Measurements from ENCODE around the gene MRPL10.

MRPL10 gene

GRCh38 chr17:47816111-47816735 lies 15.1 kb downstream of the MRPL10 start:
- Histone ChIP-seq H3K9ac (ENCODE audit: low read length) (no peak overlapping the region), H3K79me2 (ENCODE audit: insufficient read depth, low read length) (peaks cover 9% of the 10 kb centered on the region; the same call in 1 of the 2 replicates), H3K4me2 (ENCODE audit: low read depth, low read length, poor library complexity, severe bottlenecking) (no peak overlapping the region), H3K9me3 (ENCODE audit: insufficient read depth, low read length) (no peaks in the 10 kb centered on the region), H3F3A (ENCODE audit: insufficient read depth) (no peaks in the 10 kb centered on the region), H4K20me1 (ENCODE audit: low read depth, low read length) (no peaks in the 10 kb centered on the region), H2AFZ (ENCODE audit: low read depth, low read length, severe bottlenecking) (no peak overlapping the region), H3K4me3 (ENCODE audit: insufficient read depth, low read length, poor library complexity, severe bottlenecking) (no peak overlapping the region), H3K27ac (ENCODE audit: low read depth, low read length) (no peak overlapping the region), H3K9me2 (replicated peaks; ENCODE audit: insufficient read depth, low read length) (no peaks in the 10 kb centered on the region), H3K36me3 (ENCODE audit: low read length) (no peaks in the 10 kb centered on the region), H3K27me3 (ENCODE audit: low read length) (no peaks in the 10 kb centered on the region)
- TF ChIP-seq EZH2phosphoT487 (conservative IDR thresholded peaks at IDR 0.05; ENCODE audit: low read length) (no peak), CTCF (IDR thresholded peaks at IDR 0.05; ENCODE audit: insufficient read depth, low read length, poor library complexity, severe bottlenecking) (no peak)

GRCh38 chr17:47815106-47815918 lies 16.0 kb downstream of the MRPL10 start:
- no peak overlapping the region for H3K4me3 ChIP-seq (ENCODE audit: insufficient read depth, low read length, poor library complexity, severe bottlenecking)
- H3K9ac ChIP-seq (ENCODE audit: low read length): no peak overlapping the region
- H3F3A ChIP-seq (ENCODE audit: insufficient read depth): no peaks in the 10 kb centered on the region
- no peaks in the 10 kb centered on the region for H4K20me1 ChIP-seq (ENCODE audit: low read depth, low read length)
- H2AFZ ChIP-seq (ENCODE audit: low read depth, low read length, severe bottlenecking): no peak overlapping the region
- no peak for TF ChIP-seq EZH2phosphoT487 (conservative IDR thresholded peaks at IDR 0.05; ENCODE audit: low read length)
- no peak overlapping the region for H3K4me2 ChIP-seq (ENCODE audit: low read depth, low read length, poor library complexity, severe bottlenecking)
- H3K79me2 ChIP-seq (ENCODE audit: insufficient read depth, low read length): peaks cover under 1% of the 10 kb centered on the region; the same call in 1 of the 2 replicates
- H3K27me3 ChIP-seq (ENCODE audit: low read length): no peaks in the 10 kb centered on the region
- no peaks in the 10 kb centered on the region for H3K9me3 ChIP-seq (ENCODE audit: insufficient read depth, low read length)
- H3K27ac ChIP-seq (ENCODE audit: low read depth, low read length): no peak overlapping the region
- no peaks in the 10 kb centered on the region for H3K36me3 ChIP-seq (ENCODE audit: low read length)
- H3K9me2 ChIP-seq (replicated peaks; ENCODE audit: insufficient read depth, low read length): no peaks in the 10 kb centered on the region

GRCh38 chr17:47813512-47814031 lies 17.8 kb downstream of the MRPL10 start:
- Histone ChIP-seq H3K79me2 (ENCODE audit: insufficient read depth, low read length) (no peaks in the 10 kb centered on the region), H3K4me2 (ENCODE audit: low read depth, low read length, poor library complexity, severe bottlenecking) (no peak overlapping the region), H2AFZ (ENCODE audit: low read depth, low read length, severe bottlenecking) (no peak overlapping the region), H3K9ac (ENCODE audit: low read length) (no peak overlapping the region), H3K9me3 (ENCODE audit: insufficient read depth, low read length) (no peaks in the 10 kb centered on the region), H3K27ac (ENCODE audit: low read depth, low read length) (no peak overlapping the region), H4K20me1 (ENCODE audit: low read depth, low read length) (no peaks in the 10 kb centered on the region), H3K9me2 (replicated peaks; ENCODE audit: insufficient read depth, low read length) (no peaks in the 10 kb centered on the region), H3K4me3 (ENCODE audit: insufficient read depth, low read length, poor library complexity, severe bottlenecking) (no peak overlapping the region), H3F3A (ENCODE audit: insufficient read depth) (no peaks in the 10 kb centered on the region), H3K36me3 (ENCODE audit: low read length) (no peaks in the 10 kb centered on the region), H3K27me3 (ENCODE audit: low read length) (no peaks in the 10 kb centered on the region)
- TF ChIP-seq CTCF (IDR thresholded peaks at IDR 0.05; ENCODE audit: insufficient read depth, low read length, poor library complexity, severe bottlenecking) (no peak), EZH2phosphoT487 (conservative IDR thresholded peaks at IDR 0.05; ENCODE audit: low read length) (no peak)

Measured in SU-DHL-6 (cell line).